ENCODE data around the gene PLXNA4. TPM values are rescaled to one million over a fixed set of nuclear protein-coding genes. Genes with fewer than 3 reads are reported as not detected.

Gene PLXNA4
- polyA plus RNA-seq, 3 donors from 2014 or later: 0.53 to 1.3 (median 0.56) TPM

DNA sequence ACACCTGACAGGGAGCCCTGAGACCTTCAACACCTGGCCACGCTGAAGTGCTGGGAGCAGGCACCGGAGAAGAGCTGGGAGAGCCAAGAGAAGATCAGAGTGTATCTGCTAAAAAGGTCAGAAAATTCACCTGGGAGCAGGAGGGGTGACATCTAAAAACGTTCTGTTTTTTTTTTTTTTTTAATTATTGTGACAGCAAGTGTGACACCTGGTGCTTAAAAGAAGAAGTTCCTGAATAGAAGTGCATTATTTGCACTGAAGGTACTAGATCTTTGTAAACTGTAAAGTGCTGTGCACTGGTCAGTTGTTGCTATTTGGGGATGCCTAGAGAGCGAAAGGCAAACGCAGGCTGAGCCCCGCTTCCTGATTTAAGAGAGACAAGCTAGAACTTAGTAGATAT, 422.0 kb downstream of the PLXNA4 start:
- Mint-ChIP-seq H3K36me3 (peaks cover 0 to 14% (median 6%) of the 10 kb centered on the region in 3 donors), H3K27me3 (ENCODE audit: low read depth in 3 of 3) (peaks cover 0 to 6% (median 2%) of the 10 kb centered on the region in 3 donors), H3K9me3 (no peaks in the 10 kb centered on the region), H3K27ac (no peak overlapping the region), H3K4me1 (no peaks in the 10 kb centered on the region), H3K4me3 (no peak overlapping the region)
- DNase-seq: no peak

DNA sequence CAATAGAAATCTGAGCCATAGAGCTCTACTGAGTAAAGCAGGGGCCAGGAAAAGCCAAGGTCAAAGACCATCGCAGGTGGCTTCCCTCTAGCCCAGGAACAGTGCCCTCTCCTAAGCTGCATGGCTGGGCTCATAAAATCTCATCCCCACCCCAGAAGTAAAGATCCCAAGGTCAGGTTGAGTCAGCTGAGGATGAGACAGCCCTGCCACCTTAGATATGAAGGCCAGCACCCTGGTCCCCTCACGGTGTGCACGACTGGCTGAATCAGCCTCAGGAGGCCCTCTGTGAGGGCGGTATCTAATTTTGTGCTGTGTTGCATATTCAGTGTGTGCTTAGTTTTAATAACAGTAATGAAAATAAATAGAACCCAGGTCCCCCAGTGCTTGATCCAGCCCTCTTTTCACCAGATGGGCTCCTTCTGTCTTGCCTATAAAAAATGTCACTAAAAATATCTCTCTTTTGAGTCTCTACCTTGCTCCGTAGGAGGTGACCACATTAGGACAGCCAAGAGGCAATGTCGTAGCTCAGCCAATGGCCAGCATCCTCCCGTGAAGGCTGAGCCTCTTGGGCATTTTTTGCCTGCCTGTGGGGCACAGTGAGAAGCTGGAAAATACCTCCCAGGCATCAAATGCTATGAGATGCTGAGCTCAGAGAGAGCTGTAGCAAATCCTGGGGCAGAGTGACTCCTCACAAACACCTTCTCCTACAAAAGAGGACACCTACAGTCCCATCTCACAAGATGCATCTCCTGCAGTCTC, 424.0 kb downstream of the PLXNA4 start:
- Mint-ChIP-seq H3K36me3 (peaks cover 0 to 14% (median 6%) of the 10 kb centered on the region in 3 donors), H3K4me1 (no peaks in the 10 kb centered on the region), H3K27ac (no peak overlapping the region), H3K4me3 (no peak overlapping the region), H3K9me3 (no peaks in the 10 kb centered on the region), H3K27me3 (ENCODE audit: low read depth in 3 of 3) (peaks cover 0 to 6% (median 2%) of the 10 kb centered on the region in 3 donors)
- no peak for DNase-seq

- Mint-ChIP-seq H3K27me3 (ENCODE audit: low read depth in 3 of 3) (peaks cover 0 to 6% (median 2%) of the 10 kb centered on the region in 3 donors), H3K4me1 (no peaks in the 10 kb centered on the region), H3K4me3 (no peak overlapping the region), H3K36me3 (peaks cover 0 to 9% (median 0%) of the 10 kb centered on the region in 3 donors), H3K9me3 (no peaks in the 10 kb centered on the region), H3K27ac (peak overlapping the region in 1 of 6 donors; percentile 62)
- DNase-seq: no peak
Measured at GRCh38 chr7:132150711-132151110, 425.6 kb downstream of the PLXNA4 start.

DNA sequence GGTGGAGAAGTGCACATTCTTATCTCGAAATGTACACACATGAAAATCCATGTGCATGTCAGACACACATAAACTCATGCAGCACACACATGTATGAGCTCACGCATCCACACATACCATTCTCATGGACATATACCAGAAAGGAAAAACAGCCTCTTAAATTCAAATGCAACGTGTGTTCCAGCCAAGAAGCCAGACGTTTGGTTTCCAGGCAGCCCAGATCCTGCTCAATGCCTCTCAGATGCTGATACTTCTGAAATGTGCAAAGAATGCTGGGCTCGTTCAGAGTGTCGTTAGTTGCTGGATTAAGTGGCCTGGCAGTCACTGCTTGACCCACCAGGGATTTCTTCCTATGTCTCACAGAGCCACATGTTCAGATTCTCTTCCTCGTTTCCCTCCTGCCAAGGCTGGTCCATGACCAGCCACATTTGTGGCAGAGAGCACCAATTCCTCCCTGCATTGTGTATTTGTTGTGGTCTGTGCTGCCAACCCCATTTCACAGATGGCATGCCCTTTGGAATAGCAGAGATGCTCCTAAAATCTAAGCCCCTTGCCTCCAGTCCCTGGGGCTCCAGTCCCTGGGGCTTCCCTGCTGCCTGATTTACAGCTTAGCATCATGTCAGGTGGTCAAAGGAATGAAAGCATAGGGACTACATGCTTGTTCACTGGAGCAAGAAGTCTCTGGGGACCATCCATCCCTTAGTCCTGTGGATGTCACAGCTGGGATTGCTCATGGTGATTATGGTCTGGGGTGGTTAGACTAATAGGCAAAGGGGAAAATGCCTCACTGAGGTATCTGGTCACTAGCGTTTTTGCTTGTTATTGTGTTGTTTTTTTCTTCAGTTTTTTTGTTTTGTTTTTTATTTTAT, 426.6 kb downstream of the PLXNA4 start:
- Mint-ChIP-seq H3K36me3 (peaks cover 0 to 9% (median 4%) of the 10 kb centered on the region in 3 donors), H3K27ac (no peak overlapping the region), H3K27me3 (ENCODE audit: low read depth in 3 of 3) (peaks cover 0 to 4% (median 2%) of the 10 kb centered on the region in 3 donors), H3K4me3 (no peak overlapping the region), H3K9me3 (no peaks in the 10 kb centered on the region), H3K4me1 (no peaks in the 10 kb centered on the region)
- no peak for DNase-seq

GRCh38 chr7:132148876-132149275, 427.4 kb downstream of the PLXNA4 start:
- no peaks in the 10 kb centered on the region for H3K9me3 Mint-ChIP-seq
- peaks cover 0 to 3% (median 3%) of the 10 kb centered on the region in 3 donors for H3K27me3 Mint-ChIP-seq (ENCODE audit: low read depth in 3 of 3)
- no peak overlapping the region for H3K27ac Mint-ChIP-seq
- peaks cover 0 to 17% (median 8%) of the 10 kb centered on the region in 3 donors for H3K36me3 Mint-ChIP-seq
- H3K4me1 Mint-ChIP-seq: no peaks in the 10 kb centered on the region
- no peak for DNase-seq
- H3K4me3 Mint-ChIP-seq: no peak overlapping the region

DNA sequence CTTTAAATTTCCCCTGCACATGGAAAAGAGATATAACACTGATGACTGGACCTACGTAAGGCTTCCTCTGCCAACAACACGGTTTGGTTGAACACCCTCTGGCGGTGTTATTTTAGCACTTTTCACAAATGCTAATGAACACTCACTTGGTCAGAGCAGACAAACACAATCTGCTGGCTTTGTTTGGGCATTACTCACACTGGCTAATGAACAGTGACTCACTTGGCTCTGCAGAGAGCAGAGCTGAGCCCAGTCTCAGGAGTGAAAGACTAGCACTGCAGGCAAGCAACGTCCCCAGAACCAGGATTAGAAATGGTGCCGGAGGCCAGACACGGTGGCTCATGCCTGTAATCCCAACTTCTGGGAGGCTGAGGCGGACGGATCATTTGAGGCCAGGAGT, 430.8 kb downstream of the PLXNA4 start:
- DNase-seq: no peak
- Mint-ChIP-seq H3K27me3 (ENCODE audit: low read depth in 3 of 3) (peaks cover 2 to 3% (median 2%) of the 10 kb centered on the region in 3 donors), H3K4me3 (no peak overlapping the region), H3K4me1 (no peaks in the 10 kb centered on the region), H3K36me3 (peaks cover 0 to 9% (median 8%) of the 10 kb centered on the region in 3 donors), H3K9me3 (no peaks in the 10 kb centered on the region), H3K27ac (no peak overlapping the region)

- peaks cover 0 to 9% (median 8%) of the 10 kb centered on the region in 3 donors for H3K36me3 Mint-ChIP-seq
- no peak for DNase-seq
- H3K27ac Mint-ChIP-seq: peak overlapping the region in 1 of 6 donors; percentile 43
- H3K9me3 Mint-ChIP-seq: no peaks in the 10 kb centered on the region
- H3K4me3 Mint-ChIP-seq: no peak overlapping the region
- peaks cover 0 to 3% (median 2%) of the 10 kb centered on the region in 3 donors for H3K27me3 Mint-ChIP-seq (ENCODE audit: low read depth in 3 of 3)
- no peaks in the 10 kb centered on the region for H3K4me1 Mint-ChIP-seq
Measured at GRCh38 chr7:132145063-132145462, 431.2 kb downstream of the PLXNA4 start.

- peaks cover 2 to 7% (median 2%) of the 10 kb centered on the region in 3 donors for H3K27me3 Mint-ChIP-seq (ENCODE audit: low read depth in 3 of 3)
- H3K4me1 Mint-ChIP-seq: no peaks in the 10 kb centered on the region
- no peak overlapping the region for H3K4me3 Mint-ChIP-seq
- H3K27ac Mint-ChIP-seq: no peak overlapping the region
- no peak for DNase-seq
- H3K9me3 Mint-ChIP-seq: no peaks in the 10 kb centered on the region
- peaks cover 3 to 9% (median 8%) of the 10 kb centered on the region in 3 donors for H3K36me3 Mint-ChIP-seq
Measured at GRCh38 chr7:132142006-132142405, 434.3 kb downstream of the PLXNA4 start.

DNA sequence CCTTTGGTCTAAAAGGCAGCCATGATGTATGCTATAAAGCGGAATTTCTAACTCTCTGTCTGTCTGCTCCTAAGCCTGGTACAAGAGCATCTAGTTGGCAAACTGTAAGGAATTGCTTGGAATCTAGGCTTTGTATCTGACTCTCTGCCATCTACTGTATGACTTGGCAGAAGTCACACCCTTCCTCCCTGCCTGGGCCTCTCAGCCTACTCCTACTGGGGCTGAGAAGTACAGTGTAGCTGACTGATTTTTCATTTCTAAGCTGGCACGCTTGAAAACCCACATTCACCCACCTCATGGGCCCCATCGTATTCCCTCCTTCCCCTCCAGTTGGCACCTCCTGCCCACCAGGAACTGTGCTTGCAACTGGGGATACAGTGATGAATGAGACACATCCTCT, 435.2 kb downstream of the PLXNA4 start:
- Mint-ChIP-seq H3K36me3 (peaks cover 3 to 9% (median 8%) of the 10 kb centered on the region in 3 donors), H3K9me3 (no peaks in the 10 kb centered on the region), H3K4me3 (no peak overlapping the region), H3K4me1 (no peaks in the 10 kb centered on the region), H3K27ac (no peak overlapping the region), H3K27me3 (ENCODE audit: low read depth in 3 of 3) (peaks cover 2 to 7% (median 2%) of the 10 kb centered on the region in 3 donors)
- DNase-seq: no peak

GRCh38 chr7:132140341-132140740, 435.9 kb downstream of the PLXNA4 start:
- H3K4me3 Mint-ChIP-seq: no peak overlapping the region
- no peak for DNase-seq
- H3K9me3 Mint-ChIP-seq: no peaks in the 10 kb centered on the region
- H3K27me3 Mint-ChIP-seq (ENCODE audit: low read depth in 3 of 3): peaks cover 2 to 7% (median 4%) of the 10 kb centered on the region in 3 donors
- H3K36me3 Mint-ChIP-seq: peaks cover 3 to 9% (median 8%) of the 10 kb centered on the region in 3 donors
- H3K27ac Mint-ChIP-seq: no peak overlapping the region
- H3K4me1 Mint-ChIP-seq: no peaks in the 10 kb centered on the region

- no peak for DNase-seq
- Mint-ChIP-seq H3K9me3 (no peaks in the 10 kb centered on the region), H3K36me3 (peaks cover 0 to 3% (median under 1%) of the 10 kb centered on the region in 3 donors), H3K27me3 (ENCODE audit: low read depth in 3 of 3) (peaks cover 2 to 7% (median 2%) of the 10 kb centered on the region in 3 donors), H3K4me3 (no peak overlapping the region), H3K4me1 (no peaks in the 10 kb centered on the region), H3K27ac (no peak overlapping the region)
Measured at GRCh38 chr7:132138817-132139216, 437.5 kb downstream of the PLXNA4 start.

GRCh38 chr7:132137681-132138080, 438.6 kb downstream of the PLXNA4 start:
- DNase-seq: no peak
- Mint-ChIP-seq H3K27ac (no peak overlapping the region), H3K27me3 (ENCODE audit: low read depth in 3 of 3) (peaks cover 2 to 5% (median 2%) of the 10 kb centered on the region in 3 donors), H3K4me3 (no peak overlapping the region), H3K9me3 (no peaks in the 10 kb centered on the region), H3K4me1 (no peaks in the 10 kb centered on the region), H3K36me3 (peaks cover 0 to 4% (median 3%) of the 10 kb centered on the region in 3 donors)

DNA sequence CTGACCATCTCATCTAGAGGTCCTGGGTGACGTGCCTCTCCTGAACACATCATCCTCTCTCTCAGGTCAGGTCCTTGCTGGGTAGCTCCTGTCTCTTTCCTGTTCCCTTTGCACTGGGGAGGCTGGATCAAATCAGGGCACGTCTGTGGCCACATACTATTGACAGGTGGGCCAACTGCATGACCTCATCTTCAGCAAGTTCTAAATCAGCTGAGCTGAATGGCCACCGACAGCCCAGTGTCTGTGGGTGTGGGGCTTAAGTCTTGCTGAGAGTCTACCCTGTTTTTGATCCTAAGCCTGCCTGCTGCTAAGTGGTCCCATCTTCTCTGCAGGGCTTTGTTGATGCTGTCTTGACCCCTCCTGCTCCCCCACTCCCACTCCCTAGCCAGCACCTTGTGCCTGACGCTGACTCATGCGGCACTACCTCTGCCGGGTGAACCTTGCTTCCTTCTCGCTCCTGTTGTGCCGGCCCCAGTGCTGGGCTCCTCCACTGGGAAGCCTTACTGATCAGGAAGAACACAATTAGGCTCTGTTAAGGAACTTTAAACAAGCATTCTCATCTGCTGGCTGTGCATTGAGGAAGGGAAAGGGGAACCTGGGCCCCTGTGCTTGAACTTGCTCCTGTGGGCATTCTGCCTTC, 440.4 kb downstream of the PLXNA4 start:
- H3K27me3 Mint-ChIP-seq (ENCODE audit: low read depth in 3 of 3): peaks cover 2 to 5% (median 2%) of the 10 kb centered on the region in 3 donors
- H3K4me1 Mint-ChIP-seq: no peaks in the 10 kb centered on the region
- H3K27ac Mint-ChIP-seq: no peak overlapping the region
- peaks cover 3 to 9% (median 8%) of the 10 kb centered on the region in 3 donors for H3K36me3 Mint-ChIP-seq
- no peaks in the 10 kb centered on the region for H3K9me3 Mint-ChIP-seq
- DNase-seq: no peak
- no peak overlapping the region for H3K4me3 Mint-ChIP-seq

Measured in immature natural killer cell (primary cell).